ENCODE measurements around the gene GALT.

GALT gene

GRCh38 chr9:34646211-34647083, at the start of gene GALT:
Gene GALT, plus strand, starts transcription at chr9:34646675. Its CDS starts 30 bp downstream, at chr9:34646705.
- peak; percentile 61 for TF ChIP-seq CTCF (IDR thresholded peaks at IDR 0.05)
- peaks cover 15 to 22% of the 10 kb centered on the region in 2 experiments for H3K4me1 ChIP-seq (ENCODE audit: control insufficient read depth in 1 of 2, insufficient read depth in 1 of 2, low read depth in 1 of 2, low read length in 1 of 2)
- peaks cover 23% of the 10 kb centered on the region for H3K36me3 ChIP-seq
- H3K4me3 ChIP-seq (ENCODE audit: low read depth in 1 of 2, low read length in 1 of 2) = peak within 1 kb of the TSS; percentile 84 to 89
- H3K27ac ChIP-seq = peak within 1 kb of the TSS; percentile 81
- no peaks in the 10 kb centered on the region for H3K27me3 ChIP-seq
- no peaks in the 10 kb centered on the region for H3K9me3 ChIP-seq

GRCh38 chr9:34599546-34599945, 46.9 kb upstream of the GALT start:
- H3K27me3 ChIP-seq = peaks cover 61% of the 10 kb centered on the region
- H3K4me1 ChIP-seq (ENCODE audit: control insufficient read depth in 1 of 2, insufficient read depth in 1 of 2, low read depth in 1 of 2, low read length in 1 of 2) = no peaks in the 10 kb centered on the region
- no peak overlapping the region for H3K27ac ChIP-seq
- no peaks in the 10 kb centered on the region for H3K36me3 ChIP-seq
- no peak overlapping the region for H3K4me3 ChIP-seq (ENCODE audit: low read depth in 1 of 2, low read length in 1 of 2)
- TF ChIP-seq CTCF (IDR thresholded peaks at IDR 0.05) = no peak
- H3K9me3 ChIP-seq = no peaks in the 10 kb centered on the region

- no peaks in the 10 kb centered on the region for H3K36me3 ChIP-seq
- no peak overlapping the region for H3K4me3 ChIP-seq (ENCODE audit: low read depth in 1 of 2, low read length in 1 of 2)
- no peak overlapping the region for H3K27ac ChIP-seq
- peaks cover 64% of the 10 kb centered on the region for H3K27me3 ChIP-seq
- H3K9me3 ChIP-seq = no peaks in the 10 kb centered on the region
- TF ChIP-seq CTCF (IDR thresholded peaks at IDR 0.05) = no peak
- H3K4me1 ChIP-seq (ENCODE audit: control insufficient read depth in 1 of 2, insufficient read depth in 1 of 2, low read depth in 1 of 2, low read length in 1 of 2) = no peaks in the 10 kb centered on the region
Observed at GRCh38 chr9:34600908-34601307, 45.6 kb upstream of the GALT start.

- Histone ChIP-seq H3K27ac (no peak overlapping the region), H3K36me3 (no peaks in the 10 kb centered on the region), H3K4me1 (ENCODE audit: control insufficient read depth in 1 of 2, insufficient read depth in 1 of 2, low read depth in 1 of 2, low read length in 1 of 2) (no peaks in the 10 kb centered on the region), H3K4me3 (ENCODE audit: low read depth in 1 of 2, low read length in 1 of 2) (no peak overlapping the region), H3K27me3 (peaks cover 63% of the 10 kb centered on the region), H3K9me3 (no peaks in the 10 kb centered on the region)
- TF ChIP-seq CTCF (IDR thresholded peaks at IDR 0.05) = no peak
Observed at GRCh38 chr9:34601937-34602573, 44.4 kb upstream of the GALT start.

GRCh38 chr9:34603610-34604231, 42.8 kb upstream of the GALT start:
- no peaks in the 10 kb centered on the region for H3K4me1 ChIP-seq (ENCODE audit: control insufficient read depth in 1 of 2, insufficient read depth in 1 of 2, low read depth in 1 of 2, low read length in 1 of 2)
- H3K27me3 ChIP-seq = peaks cover 62% of the 10 kb centered on the region
- TF ChIP-seq CTCF (IDR thresholded peaks at IDR 0.05) = peak; percentile 88

More at GRCh38 chr9:34603610-34604231, 42.8 kb upstream of the GALT start:
- Histone ChIP-seq H3K27ac (no peak overlapping the region), H3K4me3 (ENCODE audit: low read depth in 1 of 2, low read length in 1 of 2) (no peak overlapping the region), H3K9me3 (no peaks in the 10 kb centered on the region), H3K36me3 (no peaks in the 10 kb centered on the region)
